ENCODE results near the gene PRXL2B. TPM values are rescaled to one million over a fixed set of nuclear protein-coding genes. Genes with fewer than 3 reads are reported as not detected.

The PRXL2B gene
- total and polyA plus RNA-seq, 2 experiments from 2014 or later, result 25.5 to 44.0 TPM

GRCh38 chr1:2595261-2595811, 8.8 kb downstream of the PRXL2B start:
- H3K27ac Mint-ChIP-seq, result no peak overlapping the region
- H3K36me3 ChIP-seq (ENCODE audit: insufficient read depth), result no peaks in the 10 kb centered on the region
- peaks cover 6% of the 10 kb centered on the region for H3K27me3 Mint-ChIP-seq (ENCODE audit: insufficient read depth, low read depth, poor library complexity)
- H3K9me2 ChIP-seq (ENCODE audit: insufficient read depth), result no peaks in the 10 kb centered on the region
- no peaks in the 10 kb centered on the region for H3K79me2 ChIP-seq (replicated peaks; ENCODE audit: insufficient read depth)
- H3K36me3 Mint-ChIP-seq (ENCODE audit: low read depth), result peaks cover 7% of the 10 kb centered on the region; the same call in 2 of the 3 replicates
- H3K4me2 ChIP-seq, result no peak overlapping the region
- DNase-seq (ENCODE audit: low spot score) (no peak), ATAC-seq (no peak)
- H3K9me3 Mint-ChIP-seq, result peaks cover 18% of the 10 kb centered on the region
- TF ChIP-seq CREB1 (CRISPR knock-in tag; IDR thresholded peaks at IDR 0.05; ENCODE audit: low read depth), result no peak
- no peak for TF ChIP-seq EZH2 (IDR thresholded peaks at IDR 0.05; ENCODE audit: low read depth, unreplicated experiment)
- TF ChIP-seq, protein P1, sequence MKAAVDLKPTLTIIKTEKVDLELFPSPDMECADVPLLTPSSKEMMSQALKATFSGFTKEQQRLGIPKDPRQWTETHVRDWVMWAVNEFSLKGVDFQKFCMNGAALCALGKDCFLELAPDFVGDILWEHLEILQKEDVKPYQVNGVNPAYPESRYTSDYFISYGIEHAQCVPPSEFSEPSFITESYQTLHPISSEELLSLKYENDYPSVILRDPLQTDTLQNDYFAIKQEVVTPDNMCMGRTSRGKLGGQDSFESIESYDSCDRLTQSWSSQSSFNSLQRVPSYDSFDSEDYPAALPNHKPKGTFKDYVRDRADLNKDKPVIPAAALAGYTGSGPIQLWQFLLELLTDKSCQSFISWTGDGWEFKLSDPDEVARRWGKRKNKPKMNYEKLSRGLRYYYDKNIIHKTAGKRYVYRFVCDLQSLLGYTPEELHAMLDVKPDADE (IDR thresholded peaks at IDR 0.05), result no peak
- TF ChIP-seq JUNB (IDR thresholded peaks at IDR 0.05; ENCODE audit: unreplicated experiment), result no peak
- TF ChIP-seq, protein P2, sequence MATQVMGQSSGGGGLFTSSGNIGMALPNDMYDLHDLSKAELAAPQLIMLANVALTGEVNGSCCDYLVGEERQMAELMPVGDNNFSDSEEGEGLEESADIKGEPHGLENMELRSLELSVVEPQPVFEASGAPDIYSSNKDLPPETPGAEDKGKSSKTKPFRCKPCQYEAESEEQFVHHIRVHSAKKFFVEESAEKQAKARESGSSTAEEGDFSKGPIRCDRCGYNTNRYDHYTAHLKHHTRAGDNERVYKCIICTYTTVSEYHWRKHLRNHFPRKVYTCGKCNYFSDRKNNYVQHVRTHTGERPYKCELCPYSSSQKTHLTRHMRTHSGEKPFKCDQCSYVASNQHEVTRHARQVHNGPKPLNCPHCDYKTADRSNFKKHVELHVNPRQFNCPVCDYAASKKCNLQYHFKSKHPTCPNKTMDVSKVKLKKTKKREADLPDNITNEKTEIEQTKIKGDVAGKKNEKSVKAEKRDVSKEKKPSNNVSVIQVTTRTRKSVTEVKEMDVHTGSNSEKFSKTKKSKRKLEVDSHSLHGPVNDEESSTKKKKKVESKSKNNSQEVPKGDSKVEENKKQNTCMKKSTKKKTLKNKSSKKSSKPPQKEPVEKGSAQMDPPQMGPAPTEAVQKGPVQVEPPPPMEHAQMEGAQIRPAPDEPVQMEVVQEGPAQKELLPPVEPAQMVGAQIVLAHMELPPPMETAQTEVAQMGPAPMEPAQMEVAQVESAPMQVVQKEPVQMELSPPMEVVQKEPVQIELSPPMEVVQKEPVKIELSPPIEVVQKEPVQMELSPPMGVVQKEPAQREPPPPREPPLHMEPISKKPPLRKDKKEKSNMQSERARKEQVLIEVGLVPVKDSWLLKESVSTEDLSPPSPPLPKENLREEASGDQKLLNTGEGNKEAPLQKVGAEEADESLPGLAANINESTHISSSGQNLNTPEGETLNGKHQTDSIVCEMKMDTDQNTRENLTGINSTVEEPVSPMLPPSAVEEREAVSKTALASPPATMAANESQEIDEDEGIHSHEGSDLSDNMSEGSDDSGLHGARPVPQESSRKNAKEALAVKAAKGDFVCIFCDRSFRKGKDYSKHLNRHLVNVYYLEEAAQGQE (IDR thresholded peaks at IDR 0.05; ENCODE audit: unreplicated experiment), result no peak
- H3K4me3 ChIP-seq, result no peak overlapping the region
- H3K27ac ChIP-seq (ENCODE audit: low read depth), result no peak overlapping the region
- H3F3A ChIP-seq (replicated peaks; ENCODE audit: low read depth), result no peaks in the 10 kb centered on the region
- no peaks in the 10 kb centered on the region for H3K4me1 Mint-ChIP-seq
- H4K20me1 ChIP-seq (replicated peaks; ENCODE audit: insufficient read depth), result no peaks in the 10 kb centered on the region
- no peak overlapping the region for H2AFZ ChIP-seq
- no peaks in the 10 kb centered on the region for H3K27me3 ChIP-seq (ENCODE audit: insufficient read depth)
- H3K4me1 ChIP-seq (ENCODE audit: insufficient read depth), result no peaks in the 10 kb centered on the region
- no peak overlapping the region for H3K4me3 Mint-ChIP-seq

GRCh38 chr1:2595812-2596529, 9.4 kb downstream of the PRXL2B start:
- H3K36me3 Mint-ChIP-seq (ENCODE audit: low read depth), result peaks cover 4% of the 10 kb centered on the region; the same call in 2 of the 3 replicates
- Histone ChIP-seq H3K9me2 (ENCODE audit: insufficient read depth) (no peaks in the 10 kb centered on the region), H3K4me1 (ENCODE audit: insufficient read depth) (no peaks in the 10 kb centered on the region), H2AFZ (no peak overlapping the region), H3K27me3 (ENCODE audit: insufficient read depth) (no peaks in the 10 kb centered on the region), H4K20me1 (replicated peaks; ENCODE audit: insufficient read depth) (no peaks in the 10 kb centered on the region), H3K27ac (ENCODE audit: low read depth) (no peak overlapping the region), H3K79me2 (replicated peaks; ENCODE audit: insufficient read depth) (no peaks in the 10 kb centered on the region), H3F3A (replicated peaks; ENCODE audit: low read depth) (no peaks in the 10 kb centered on the region), H3K36me3 (ENCODE audit: insufficient read depth) (no peaks in the 10 kb centered on the region), H3K4me3 (no peak overlapping the region), H3K4me2 (no peak overlapping the region)
- H3K9me3 Mint-ChIP-seq, result peaks cover 16% of the 10 kb centered on the region
- ATAC-seq (no peak), DNase-seq (ENCODE audit: low spot score) (no peak)
- H3K4me1 Mint-ChIP-seq, result no peaks in the 10 kb centered on the region
- peaks cover 6% of the 10 kb centered on the region for H3K27me3 Mint-ChIP-seq (ENCODE audit: insufficient read depth, low read depth, poor library complexity)
- no peak overlapping the region for H3K27ac Mint-ChIP-seq
- H3K4me3 Mint-ChIP-seq, result no peak overlapping the region
- TF ChIP-seq JUNB (IDR thresholded peaks at IDR 0.05; ENCODE audit: unreplicated experiment) (no peak), EZH2 (IDR thresholded peaks at IDR 0.05; ENCODE audit: low read depth, unreplicated experiment) (no peak), EZH2phosphoT487 (IDR thresholded peaks at IDR 0.05; ENCODE audit: unreplicated experiment) (no peak), POLR2AphosphoS5 (IDR thresholded peaks at IDR 0.05; ENCODE audit: low read depth) (no peak), ZNF331 (CRISPR knock-in tag; IDR thresholded peaks at IDR 0.05; ENCODE audit: low read depth) (no peak)
- TF ChIP-seq, protein P2 (IDR thresholded peaks at IDR 0.05; ENCODE audit: unreplicated experiment), result no peak
- TF ChIP-seq, protein P3, sequence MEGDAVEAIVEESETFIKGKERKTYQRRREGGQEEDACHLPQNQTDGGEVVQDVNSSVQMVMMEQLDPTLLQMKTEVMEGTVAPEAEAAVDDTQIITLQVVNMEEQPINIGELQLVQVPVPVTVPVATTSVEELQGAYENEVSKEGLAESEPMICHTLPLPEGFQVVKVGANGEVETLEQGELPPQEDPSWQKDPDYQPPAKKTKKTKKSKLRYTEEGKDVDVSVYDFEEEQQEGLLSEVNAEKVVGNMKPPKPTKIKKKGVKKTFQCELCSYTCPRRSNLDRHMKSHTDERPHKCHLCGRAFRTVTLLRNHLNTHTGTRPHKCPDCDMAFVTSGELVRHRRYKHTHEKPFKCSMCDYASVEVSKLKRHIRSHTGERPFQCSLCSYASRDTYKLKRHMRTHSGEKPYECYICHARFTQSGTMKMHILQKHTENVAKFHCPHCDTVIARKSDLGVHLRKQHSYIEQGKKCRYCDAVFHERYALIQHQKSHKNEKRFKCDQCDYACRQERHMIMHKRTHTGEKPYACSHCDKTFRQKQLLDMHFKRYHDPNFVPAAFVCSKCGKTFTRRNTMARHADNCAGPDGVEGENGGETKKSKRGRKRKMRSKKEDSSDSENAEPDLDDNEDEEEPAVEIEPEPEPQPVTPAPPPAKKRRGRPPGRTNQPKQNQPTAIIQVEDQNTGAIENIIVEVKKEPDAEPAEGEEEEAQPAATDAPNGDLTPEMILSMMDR (conservative IDR thresholded peaks at IDR 0.05; ENCODE audit: low read depth in 2 of 2), result no peak
- TF ChIP-seq, protein P1 (IDR thresholded peaks at IDR 0.05), result no peak
